Gastrocnemius medialis (tissue), 4 donors: ENCODE results near the gene IL1F10. TPM values are rescaled to one million over a fixed set of nuclear protein-coding genes. Genes with fewer than 3 reads are reported as not detected.

ENCODE experiments used
- ATAC-seq, 2 donors: fragments of 150-250 bp; one replicate each; pipeline ENCODE4 v1.9.1; 2016
- DNase-seq, 2 donors: peaks; one replicate each; pipeline ENCODE4 v3.0.0-alpha.2; 2019
- H3K27ac ChIP-seq, 4 donors: fragments of 200-600 bp; sonication (generic); 1 replicate in 1 of 4; 2 replicates in 3 of 4; pipeline ENCODE4 v1.5.1; 2016 to 2018; ENCODE audit warnings: mild to moderate bottlenecking in 2 of 4, moderate library complexity in 1 of 4
- H3K27me3 ChIP-seq, 3 donors: fragments of 200-600 bp; sonication (generic) in 2 of 3; 1 replicate in 1 of 3; 2 replicates in 2 of 3; pipeline versions ENCODE4 v1.5.1 to v1.6.0; 2016 to 2019; ENCODE audit warnings: mild to moderate bottlenecking in 1 of 3, moderate library complexity in 1 of 3
- H3K36me3 ChIP-seq, 2 donors: fragments of 200-600 bp; sonication (generic) in 1 of 2; one replicate each; pipeline ENCODE4 v1.5.1; 2017 to 2018
- H3K4me1 ChIP-seq, 2 donors: fragments of 200-600 bp; sonication (generic) in 1 of 2; one replicate each; pipeline ENCODE4 v1.5.1; 2016 to 2017; ENCODE audit warnings: mild to moderate bottlenecking in 2 of 2
- H3K4me3 ChIP-seq, 4 donors: fragments of 200-600 bp; sonication (generic) in 3 of 4; 1 replicate in 1 of 4; 2 replicates in 3 of 4; pipeline ENCODE4 v1.5.1; 2016 to 2019; ENCODE audit warnings: mild to moderate bottlenecking in 2 of 4
- H3K9me3 ChIP-seq, 3 donors: fragments of 200-600 bp; sonication (generic) in 2 of 3; 1 replicate in 1 of 3; 2 replicates in 2 of 3; pipeline ENCODE4 v1.5.1; 2016 to 2019
- CTCF ChIP-seq, 5 experiments: fragments of 450-650 bp in 3 of 5; fragments of 200-600 bp in 2 of 5; sonication (generic) in 2 of 5; IDR thresholded peaks in 4 of 5; conservative IDR thresholded peaks in 1 of 5; 1 replicate in 4 of 5; 2 replicates in 1 of 5; pipeline ENCODE4 v1.5.1; 2016 to 2019; ENCODE audit warnings: antibody characterized with exemption in 5 of 5, mild to moderate bottlenecking in 3 of 5, moderate library complexity in 3 of 5
- POLR2A ChIP-seq, 2 donors: fragments of 450-650 bp; IDR thresholded peaks; one replicate each; pipeline ENCODE4 v1.6.1; 2017; ENCODE audit warnings: antibody characterized with exemption in 2 of 2, mild to moderate bottlenecking in 2 of 2, moderate library complexity in 2 of 2
- in situ Hi-C, 4 donors: fragments of 200-750 bp; cut with MboI; loops; one replicate each; pipeline versions ENCODE4 v1.15.0 to v1.8.0; 2017; ENCODE audit warnings: low sequenced_read_pairs in 4 of 4
- intact Hi-C: fragments of 100-400 bp; cut with DNase I; formaldehyde crosslinking; loops from one replicate; pipeline ENCODE4 v1.15.1; 2023; ENCODE audit warnings: low total_unique reads
- total RNA-seq, 4 donors: library from RNA; depleted of rRNA; stranded (reverse); fragments of >200 nt; gene quantifications; one replicate each; pipeline versions ENCODE4 v1.1.0 to v1.2.3, GENCODE V29; 2016

IL1F10 gene
- total RNA-seq, 4 donors from 2014 or later: not detected

- intact Hi-C loops: no loop called here
- H3K36me3 ChIP-seq: no peaks in the 10 kb centered on the region
- H3K4me1 ChIP-seq: no peaks in the 10 kb centered on the region
- in situ Hi-C loops: no loop called here
- no peaks in the 10 kb centered on the region for H3K27me3 ChIP-seq
- H3K4me3 ChIP-seq: no peak overlapping the region
- no peaks in the 10 kb centered on the region for H3K9me3 ChIP-seq
- TF ChIP-seq CTCF (IDR thresholded peaks at IDR 0.05 in 4 of 5, conservative IDR thresholded peaks at IDR 0.05 in 1 of 5): no peak
- TF ChIP-seq POLR2A (IDR thresholded peaks at IDR 0.05): no peak
- DNase-seq (no peak), ATAC-seq (no peak)
- no peak overlapping the region for H3K27ac ChIP-seq
Observed at GRCh38 chr2:113103277-113103676, 35.5 kb downstream of the IL1F10 start.

GRCh38 chr2:113104054-113104611 lies 36.4 kb downstream of the IL1F10 start:
- no peaks in the 10 kb centered on the region for H3K36me3 ChIP-seq
- no peak overlapping the region for H3K27ac ChIP-seq
- H3K4me3 ChIP-seq: no peak overlapping the region
- ATAC-seq (no peak), DNase-seq (no peak)
- intact Hi-C loops (no loop called here), in situ Hi-C loops (no loop called here)
- TF ChIP-seq POLR2A (IDR thresholded peaks at IDR 0.05) (no peak), CTCF (IDR thresholded peaks at IDR 0.05 in 4 of 5, conservative IDR thresholded peaks at IDR 0.05 in 1 of 5) (no peak)
- no peaks in the 10 kb centered on the region for H3K9me3 ChIP-seq
- no peaks in the 10 kb centered on the region for H3K4me1 ChIP-seq
- no peaks in the 10 kb centered on the region for H3K27me3 ChIP-seq

- in situ Hi-C loops (no loop called here), intact Hi-C loops (no loop called here)
- DNase-seq (no peak), ATAC-seq (no peak)
- TF ChIP-seq POLR2A (IDR thresholded peaks at IDR 0.05) (no peak), CTCF (IDR thresholded peaks at IDR 0.05 in 4 of 5, conservative IDR thresholded peaks at IDR 0.05 in 1 of 5) (no peak)
- Histone ChIP-seq H3K9me3 (no peaks in the 10 kb centered on the region), H3K36me3 (no peaks in the 10 kb centered on the region), H3K4me1 (no peaks in the 10 kb centered on the region), H3K4me3 (no peak overlapping the region), H3K27me3 (no peaks in the 10 kb centered on the region), H3K27ac (no peak overlapping the region)
Observed at GRCh38 chr2:113105047-113105785, 37.4 kb downstream of the IL1F10 start.

- TF ChIP-seq CTCF (IDR thresholded peaks at IDR 0.05 in 4 of 5, conservative IDR thresholded peaks at IDR 0.05 in 1 of 5) (no peak), POLR2A (IDR thresholded peaks at IDR 0.05) (no peak)
- Histone ChIP-seq H3K4me3 (no peak overlapping the region), H3K36me3 (no peaks in the 10 kb centered on the region), H3K27ac (no peak overlapping the region), H3K27me3 (no peaks in the 10 kb centered on the region), H3K9me3 (no peaks in the 10 kb centered on the region), H3K4me1 (no peaks in the 10 kb centered on the region)
- intact Hi-C loops (no loop called here), in situ Hi-C loops (no loop called here)
- ATAC-seq (no peak), DNase-seq (no peak)
Observed at GRCh38 chr2:113111121-113111520, 43.4 kb downstream of the IL1F10 start.
